Activated naive CD8-positive, alpha-beta T cell treated with anti-CD3 and anti-CD28 coated beads, Interleukin-2, amount 10 ng/mL, durations not matched to agents 7 days and 5 days (primary cell): Measurements from ENCODE around the gene UNC5A. TPM values are rescaled to one million over a fixed set of nuclear protein-coding genes. Genes with fewer than 3 reads are reported as not detected.

Experiments
- ATAC-seq: fragments of 150-1000 bp; cut with Tn5 transposase; one replicate; pipeline ENCODE4 v1.10.0; 2021; ENCODE audit warnings: low read depth, moderate library complexity
- POLR2A ChIA-PET: fragments of 350-600 bp; sonication (Branson Sonifier 250); formaldehyde crosslinking; loops from one replicate; lab custom pipeline; 2021; ENCODE audit warnings: antibody characterized with exemption; lab: Charles Lee
- DNase-seq: peaks from one replicate; pipeline ENCODE4 v3.0.0; 2021
- H3K27ac Mint-ChIP-seq: one replicate; pipeline ENCODE4 v1.8.0; 2022; ENCODE audit warnings: mild to moderate bottlenecking, mixed read lengths
- H3K27me3 Mint-ChIP-seq: one replicate; pipeline ENCODE4 v1.8.0; 2022; ENCODE audit warnings: mild to moderate bottlenecking, moderate library complexity, mixed read lengths
- H3K36me3 Mint-ChIP-seq: one replicate; pipeline ENCODE4 v1.8.0; 2021; ENCODE audit warnings: mild to moderate bottlenecking, mixed read lengths
- H3K4me1 Mint-ChIP-seq: one replicate; pipeline ENCODE4 v1.8.0; 2021; ENCODE audit warnings: mixed read lengths
- H3K4me3 Mint-ChIP-seq: one replicate; pipeline ENCODE4 v1.8.0; 2022; ENCODE audit warnings: mild to moderate bottlenecking, moderate library complexity, mixed read lengths
- H3K9me3 Mint-ChIP-seq: one replicate; pipeline ENCODE4 v1.8.0; 2021; ENCODE audit warnings: mixed read lengths
- total RNA-seq, 2 experiments: library from RNA; stranded (reverse); gene quantifications; one replicate each; pipeline ENCODE4 v1.2.3, GENCODE V29; 2021

The UNC5A gene
- total RNA-seq, 2 experiments from 2014 or later, result not detected

- no peak for ATAC-seq
- H3K27ac Mint-ChIP-seq, result no peak overlapping the region
- H3K4me3 Mint-ChIP-seq, result no peak overlapping the region
- H3K36me3 Mint-ChIP-seq, result peaks cover 21% of the 10 kb centered on the region
- H3K9me3 Mint-ChIP-seq, result no peaks in the 10 kb centered on the region
- H3K27me3 Mint-ChIP-seq, result no peaks in the 10 kb centered on the region
- DNase-seq, result no peak
- peaks cover 8% of the 10 kb centered on the region for H3K4me1 Mint-ChIP-seq
- POLR2A ChIA-PET, result no interaction called here
These were observed 106.0 kb downstream of the UNC5A start for GRCh38 chr5:176916337-176916736.

GRCh38 chr5:176918613-176919012, 108.3 kb downstream of the UNC5A start:
- ATAC-seq, result no peak
- H3K9me3 Mint-ChIP-seq, result no peaks in the 10 kb centered on the region

GRCh38 chr5:176921714-176922113, 111.4 kb downstream of the UNC5A start:
- no peaks in the 10 kb centered on the region for H3K9me3 Mint-ChIP-seq
- H3K4me1 Mint-ChIP-seq, result peaks cover 10% of the 10 kb centered on the region
- no peak overlapping the region for H3K4me3 Mint-ChIP-seq
- no peak overlapping the region for H3K27ac Mint-ChIP-seq
- POLR2A ChIA-PET, result no interaction called here
- H3K36me3 Mint-ChIP-seq, result peaks cover 30% of the 10 kb centered on the region
- DNase-seq, result no peak
- no peaks in the 10 kb centered on the region for H3K27me3 Mint-ChIP-seq
- no peak for ATAC-seq

More at GRCh38 chr5:176918613-176919012, 108.3 kb downstream of the UNC5A start:
- DNase-seq, result no peak
- Mint-ChIP-seq H3K27ac (no peak overlapping the region), H3K36me3 (peaks cover 29% of the 10 kb centered on the region), H3K4me1 (peaks cover 10% of the 10 kb centered on the region), H3K4me3 (no peak overlapping the region), H3K27me3 (no peaks in the 10 kb centered on the region)
- POLR2A ChIA-PET, result no interaction called here

DNA sequence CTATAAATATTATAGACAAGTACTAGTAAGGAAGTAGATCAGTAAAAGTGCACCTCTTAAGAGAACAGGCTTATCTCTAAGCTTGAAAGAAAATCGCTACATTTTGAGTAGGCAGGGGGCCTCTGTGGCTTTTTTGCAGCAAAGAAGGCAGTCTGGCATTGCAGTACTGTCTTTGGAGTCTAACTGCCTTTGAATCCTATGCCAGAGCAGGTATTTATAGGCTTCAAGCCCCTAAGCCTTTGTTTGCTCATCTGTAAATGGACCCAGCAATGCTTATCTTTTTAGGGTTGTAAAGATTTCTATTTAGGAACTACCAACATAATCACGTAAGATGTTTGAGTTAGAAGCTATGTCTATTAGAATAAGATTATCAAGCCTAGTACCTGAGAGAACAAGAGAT, 112.5 kb downstream of the UNC5A start:
- peaks cover 30% of the 10 kb centered on the region for H3K36me3 Mint-ChIP-seq
- no peak overlapping the region for H3K4me3 Mint-ChIP-seq
- no peak for ATAC-seq
- DNase-seq, result no peak
- POLR2A ChIA-PET, result no interaction called here
- peaks cover 7% of the 10 kb centered on the region for H3K4me1 Mint-ChIP-seq
- no peaks in the 10 kb centered on the region for H3K27me3 Mint-ChIP-seq
- no peaks in the 10 kb centered on the region for H3K9me3 Mint-ChIP-seq
- no peak overlapping the region for H3K27ac Mint-ChIP-seq

DNA sequence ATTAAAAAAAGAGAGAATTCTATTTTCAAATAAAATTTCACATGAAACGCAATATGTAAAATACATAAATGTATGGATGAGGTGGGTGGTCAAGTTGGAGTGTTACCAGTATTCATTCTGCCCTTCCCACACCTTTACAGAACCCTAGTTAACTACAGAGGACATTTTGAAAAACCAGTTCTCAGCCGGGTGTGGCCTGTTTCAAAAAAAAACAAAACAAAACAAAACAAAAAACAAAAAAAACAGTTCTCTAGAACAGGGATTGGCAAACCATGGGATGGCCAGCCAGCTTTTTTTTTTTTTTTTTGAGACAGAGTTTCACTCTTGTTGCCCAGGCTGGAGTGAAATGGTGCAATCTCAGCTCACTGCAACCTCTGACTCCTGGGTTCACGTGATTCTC, 117.2 kb downstream of the UNC5A start:
- Mint-ChIP-seq H3K9me3 (no peaks in the 10 kb centered on the region), H3K4me1 (peaks cover 5% of the 10 kb centered on the region), H3K4me3 (no peak overlapping the region), H3K27ac (no peak overlapping the region), H3K27me3 (no peaks in the 10 kb centered on the region), H3K36me3 (peaks cover 15% of the 10 kb centered on the region)
- DNase-seq (no peak), ATAC-seq (no peak)
- POLR2A ChIA-PET, result interaction anchor here (0.6 kb wide), 1 partner anchor 65 kb away, joined by 3 read pairs; no protein-coding TSS in a partner anchor

DNA sequence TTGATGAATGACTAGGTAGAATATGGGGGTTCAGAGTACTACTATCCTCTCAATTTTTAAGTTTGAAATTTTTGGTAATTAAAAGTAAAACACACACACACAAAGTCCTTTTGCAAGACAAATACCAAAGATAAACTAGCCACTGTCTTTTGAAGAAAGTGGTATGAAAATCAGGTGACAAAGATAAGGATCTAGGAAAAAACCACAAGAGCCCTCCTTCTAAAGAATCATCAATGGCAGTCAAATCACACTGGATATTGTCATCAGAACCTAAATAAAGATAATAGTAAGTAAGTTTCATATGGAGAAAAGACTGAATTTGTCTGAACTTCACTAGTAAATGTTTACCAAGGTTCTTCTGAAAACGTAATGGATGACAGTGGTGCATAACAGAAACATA, 119.3 kb downstream of the UNC5A start:
- Mint-ChIP-seq H3K4me1 (peaks cover 5% of the 10 kb centered on the region), H3K9me3 (no peaks in the 10 kb centered on the region), H3K27ac (peak overlapping the region; percentile 21), H3K4me3 (no peak overlapping the region), H3K36me3 (peaks cover 11% of the 10 kb centered on the region), H3K27me3 (no peaks in the 10 kb centered on the region)
- DNase-seq (no peak), ATAC-seq (no peak)
- POLR2A ChIA-PET, result no interaction called here

Other genes starting within 250 kb of the UNC5A start
- 1 to 10 TPM; 1.5 to 1.6 TPM for gene GPRIN1, start 200.4 kb upstream of the UNC5A start, total RNA-seq
- gene SNCB, start 180.0 kb upstream of the UNC5A start, total RNA-seq, result under 1 TPM in 1 of 2 experiments, not detected in 1; 0.28 TPM
- not detected for gene EIF4E1B, start 179.9 kb upstream of the UNC5A start, total RNA-seq
- 10 to 100 TPM; 39.6 to 40.7 TPM for gene TSPAN17, start 163.1 kb upstream of the UNC5A start, total RNA-seq
- gene HK3, start 88.8 kb downstream of the UNC5A start, total RNA-seq, result 1 to 10 TPM; 1.3 to 2.3 TPM
- gene UIMC1, start 196.2 kb downstream of the UNC5A start, total RNA-seq, result 10 to 100 TPM; 52.8 to 54.1 TPM
- 10 to 100 TPM; 21.7 to 30.7 TPM for gene ZNF346, start 212.1 kb downstream of the UNC5A start, total RNA-seq